ENCODE measurements around the gene ZNF438. TPM values are rescaled to one million over a fixed set of nuclear protein-coding genes. Genes with fewer than 3 reads are reported as not detected.

ZNF438 gene
- total RNA-seq, 1 donor: 4.3 TPM

DNA sequence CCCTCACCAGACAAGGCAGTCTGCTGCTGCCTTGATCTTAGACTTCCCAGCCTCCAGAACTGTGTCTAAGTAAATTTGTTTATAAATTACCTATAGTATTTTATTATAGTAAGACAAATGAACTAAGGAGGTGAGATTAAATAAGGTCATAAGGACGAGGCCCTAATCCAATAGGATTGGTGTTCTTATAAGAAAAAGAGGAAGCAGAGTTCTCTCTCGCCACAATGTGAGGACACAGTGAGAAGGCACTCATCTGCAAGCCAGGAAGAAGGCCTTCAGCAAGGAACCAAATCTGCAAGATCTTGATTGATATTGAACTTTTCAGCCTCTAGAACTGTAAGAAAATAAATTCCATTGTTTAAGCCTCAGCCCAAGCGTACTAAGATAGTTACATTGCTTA, 6.1 kb upstream of the ZNF438 start:
- Histone ChIP-seq H3K4me2 (ENCODE audit: insufficient read depth, low read length) (no peak overlapping the region), H3K9me3 (ENCODE audit: low read depth, low read length) (no peaks in the 10 kb centered on the region), H4K20me1 (ENCODE audit: insufficient read depth, low read length) (no peaks in the 10 kb centered on the region), H3K4me1 (ENCODE audit: insufficient read depth, low read length) (peaks cover 18% of the 10 kb centered on the region), H3K27ac (ENCODE audit: low read depth, low read length) (no peak overlapping the region), H3K27me3 (ENCODE audit: insufficient read depth, low read length) (no peaks in the 10 kb centered on the region), H3K4me3 (ENCODE audit: insufficient read depth, low read length) (no peak overlapping the region), H3K79me2 (ENCODE audit: insufficient read depth, low read length) (no peaks in the 10 kb centered on the region), H3K36me3 (ENCODE audit: insufficient read depth, low read length) (no peaks in the 10 kb centered on the region), H2AFZ (ENCODE audit: low read length) (no peak overlapping the region)
- TF ChIP-seq, protein P1, sequence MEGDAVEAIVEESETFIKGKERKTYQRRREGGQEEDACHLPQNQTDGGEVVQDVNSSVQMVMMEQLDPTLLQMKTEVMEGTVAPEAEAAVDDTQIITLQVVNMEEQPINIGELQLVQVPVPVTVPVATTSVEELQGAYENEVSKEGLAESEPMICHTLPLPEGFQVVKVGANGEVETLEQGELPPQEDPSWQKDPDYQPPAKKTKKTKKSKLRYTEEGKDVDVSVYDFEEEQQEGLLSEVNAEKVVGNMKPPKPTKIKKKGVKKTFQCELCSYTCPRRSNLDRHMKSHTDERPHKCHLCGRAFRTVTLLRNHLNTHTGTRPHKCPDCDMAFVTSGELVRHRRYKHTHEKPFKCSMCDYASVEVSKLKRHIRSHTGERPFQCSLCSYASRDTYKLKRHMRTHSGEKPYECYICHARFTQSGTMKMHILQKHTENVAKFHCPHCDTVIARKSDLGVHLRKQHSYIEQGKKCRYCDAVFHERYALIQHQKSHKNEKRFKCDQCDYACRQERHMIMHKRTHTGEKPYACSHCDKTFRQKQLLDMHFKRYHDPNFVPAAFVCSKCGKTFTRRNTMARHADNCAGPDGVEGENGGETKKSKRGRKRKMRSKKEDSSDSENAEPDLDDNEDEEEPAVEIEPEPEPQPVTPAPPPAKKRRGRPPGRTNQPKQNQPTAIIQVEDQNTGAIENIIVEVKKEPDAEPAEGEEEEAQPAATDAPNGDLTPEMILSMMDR (IDR thresholded peaks at IDR 0.05; ENCODE audit: extremely low read depth, low read depth, low read length): no peak
- no peak for DNase-seq (ENCODE audit: insufficient read length, low spot score, missing footprints)

DNA sequence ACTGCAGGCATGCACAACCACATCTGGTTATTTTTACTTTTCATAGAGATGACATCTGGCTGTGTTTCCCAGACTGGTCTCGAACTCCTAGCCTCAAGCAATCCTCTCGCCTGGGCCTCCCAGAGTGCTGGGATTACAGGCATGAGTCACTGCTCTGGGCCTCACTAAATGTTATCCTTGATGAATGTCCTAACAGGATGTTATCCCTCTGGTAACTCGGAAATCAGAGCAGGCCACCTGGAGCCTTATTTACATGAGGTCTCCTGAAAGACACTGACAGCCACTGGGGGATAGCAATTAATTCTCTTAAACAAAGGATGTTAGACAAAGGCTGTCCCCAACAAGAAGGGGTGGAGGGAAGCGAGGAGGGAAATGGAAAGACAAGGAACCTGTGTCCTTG, 4.5 kb upstream of the ZNF438 start:
- Histone ChIP-seq H3K4me1 (ENCODE audit: insufficient read depth, low read length) (peaks cover 22% of the 10 kb centered on the region), H3K4me2 (ENCODE audit: insufficient read depth, low read length) (no peak overlapping the region), H3K27me3 (ENCODE audit: insufficient read depth, low read length) (no peaks in the 10 kb centered on the region), H2AFZ (ENCODE audit: low read length) (no peak overlapping the region), H3K27ac (ENCODE audit: low read depth, low read length) (no peak overlapping the region), H3K9me3 (ENCODE audit: low read depth, low read length) (no peaks in the 10 kb centered on the region), H3K36me3 (ENCODE audit: insufficient read depth, low read length) (no peaks in the 10 kb centered on the region), H4K20me1 (ENCODE audit: insufficient read depth, low read length) (no peaks in the 10 kb centered on the region), H3K4me3 (ENCODE audit: insufficient read depth, low read length) (no peak overlapping the region), H3K79me2 (ENCODE audit: insufficient read depth, low read length) (peaks cover 1% of the 10 kb centered on the region)
- TF ChIP-seq, protein P1 (IDR thresholded peaks at IDR 0.05; ENCODE audit: extremely low read depth, low read depth, low read length): no peak
- no peak for DNase-seq (ENCODE audit: insufficient read length, low spot score, missing footprints)

DNA sequence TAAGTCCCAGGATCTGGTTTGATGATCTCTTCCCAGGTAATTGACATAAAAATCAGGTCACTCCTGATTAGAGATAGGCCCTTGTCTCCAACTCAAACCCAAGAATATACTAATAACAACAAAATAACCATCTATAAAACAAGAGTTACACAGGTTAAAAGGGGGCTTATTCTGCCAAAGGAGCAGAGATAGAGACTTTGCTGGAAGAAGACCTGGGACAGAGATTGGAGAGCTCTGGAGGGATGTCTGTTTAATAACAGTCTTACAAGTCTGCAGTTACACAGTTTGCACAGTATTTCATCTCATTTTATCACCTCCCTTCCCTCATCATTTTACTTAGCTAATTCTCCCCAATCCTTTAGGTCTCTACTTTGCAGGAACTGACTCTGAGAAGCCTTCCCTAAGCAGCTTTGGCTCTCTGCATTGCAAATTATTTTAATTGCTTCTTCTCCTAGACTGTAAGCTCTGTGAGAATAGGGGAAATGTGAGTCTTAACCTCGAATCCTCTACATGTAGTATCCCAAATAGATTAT, 3.7 kb upstream of the ZNF438 start:
- Histone ChIP-seq H3K79me2 (ENCODE audit: insufficient read depth, low read length) (peaks cover 9% of the 10 kb centered on the region), H3K27ac (ENCODE audit: low read depth, low read length) (no peak overlapping the region), H2AFZ (ENCODE audit: low read length) (no peak overlapping the region), H3K4me3 (ENCODE audit: insufficient read depth, low read length) (no peak overlapping the region), H3K36me3 (ENCODE audit: insufficient read depth, low read length) (no peaks in the 10 kb centered on the region), H4K20me1 (ENCODE audit: insufficient read depth, low read length) (no peaks in the 10 kb centered on the region), H3K4me1 (ENCODE audit: insufficient read depth, low read length) (peaks cover 31% of the 10 kb centered on the region), H3K4me2 (ENCODE audit: insufficient read depth, low read length) (no peak overlapping the region), H3K27me3 (ENCODE audit: insufficient read depth, low read length) (no peaks in the 10 kb centered on the region), H3K9me3 (ENCODE audit: low read depth, low read length) (no peaks in the 10 kb centered on the region)
- TF ChIP-seq, protein P1 (IDR thresholded peaks at IDR 0.05; ENCODE audit: extremely low read depth, low read depth, low read length): no peak
- no peak for DNase-seq (ENCODE audit: insufficient read length, low spot score, missing footprints)

DNA sequence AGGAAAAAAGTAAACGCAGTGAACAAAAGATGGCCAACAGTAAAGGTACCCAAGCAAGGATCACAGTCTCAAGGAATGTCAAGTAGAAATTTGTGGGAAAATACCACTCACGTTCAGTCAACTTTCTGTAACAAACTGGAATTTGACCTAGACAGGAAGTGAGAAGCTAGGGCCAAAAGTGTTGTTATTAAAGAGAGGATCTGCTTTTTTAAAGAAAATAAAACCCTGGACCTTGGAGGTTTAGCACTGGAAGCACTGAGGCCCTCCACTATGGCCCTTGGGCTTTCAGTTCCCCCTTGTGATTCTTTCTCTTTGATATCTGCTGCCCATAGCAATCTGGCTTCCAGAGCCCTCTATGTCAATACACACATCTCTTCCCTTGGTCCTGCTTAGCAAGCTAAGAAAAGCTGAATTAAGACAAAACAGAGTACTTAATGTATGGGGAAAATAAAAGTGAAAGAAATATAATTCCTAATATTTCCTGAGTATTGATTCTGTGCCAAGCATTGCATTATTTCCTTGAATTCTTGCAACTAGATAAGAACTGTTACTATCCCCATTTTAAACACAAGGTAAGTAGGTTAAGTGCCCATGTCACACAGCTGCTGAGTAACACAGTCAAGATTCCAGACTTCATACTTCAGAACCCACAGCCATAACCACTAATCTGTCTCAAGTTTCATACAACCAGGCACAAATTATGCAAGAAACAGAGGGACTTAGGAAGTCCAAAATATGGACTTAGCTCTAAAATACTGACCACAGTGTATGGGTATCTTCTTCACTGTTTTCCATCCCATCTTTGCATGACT, 2.6 kb upstream of the ZNF438 start:
- peak overlapping the region; percentile 1 for H3K4me3 ChIP-seq (ENCODE audit: insufficient read depth, low read length)
- peaks cover 13% of the 10 kb centered on the region for H3K79me2 ChIP-seq (ENCODE audit: insufficient read depth, low read length)
- no peaks in the 10 kb centered on the region for H3K36me3 ChIP-seq (ENCODE audit: insufficient read depth, low read length)
- peak overlapping the region; percentile 90 for H3K27ac ChIP-seq (ENCODE audit: low read depth, low read length)
- TF ChIP-seq, protein P1 (IDR thresholded peaks at IDR 0.05; ENCODE audit: extremely low read depth, low read depth, low read length): no peak
- peak; percentile 50 for DNase-seq (ENCODE audit: insufficient read length, low spot score, missing footprints)
- H4K20me1 ChIP-seq (ENCODE audit: insufficient read depth, low read length): no peaks in the 10 kb centered on the region
- H3K9me3 ChIP-seq (ENCODE audit: low read depth, low read length): no peaks in the 10 kb centered on the region
- no peaks in the 10 kb centered on the region for H3K27me3 ChIP-seq (ENCODE audit: insufficient read depth, low read length)
- H3K4me1 ChIP-seq (ENCODE audit: insufficient read depth, low read length): peaks cover 31% of the 10 kb centered on the region
- peak overlapping the region; percentile 33 for H2AFZ ChIP-seq (ENCODE audit: low read length)
- peak overlapping the region; percentile 50 for H3K4me2 ChIP-seq (ENCODE audit: insufficient read depth, low read length)

All from osteoblast (primary cell).